Osteocyte (in vitro differentiated cells): ENCODE data around the gene MLLT3. TPM values are rescaled to one million over a fixed set of nuclear protein-coding genes. Genes with fewer than 3 reads are reported as not detected.

ENCODE experiments used
- DNase-seq: peaks from one replicate; pipeline ENCODE4 v3.0.0; 2021; ENCODE audit warnings: mixed read lengths; ENCODE audit not compliant: unreplicated experiment; ENCODE audit errors: extremely low spot score
- H3K27ac Mint-ChIP-seq: one replicate; pipeline ENCODE4 v1.8.0; 2021; ENCODE audit warnings: mild to moderate bottlenecking, mixed read lengths; ENCODE audit not compliant: unreplicated experiment
- H3K27me3 Mint-ChIP-seq: one replicate; pipeline ENCODE4 v1.8.0; 2021; ENCODE audit warnings: mixed read lengths; ENCODE audit not compliant: unreplicated experiment
- H3K36me3 Mint-ChIP-seq: one replicate; pipeline ENCODE4 v1.8.0; 2021; ENCODE audit warnings: mixed read lengths; ENCODE audit not compliant: unreplicated experiment
- H3K4me1 Mint-ChIP-seq: one replicate; pipeline ENCODE4 v1.8.0; 2021; ENCODE audit warnings: mixed read lengths; ENCODE audit not compliant: unreplicated experiment
- H3K4me3 Mint-ChIP-seq: one replicate; pipeline ENCODE4 v1.8.0; 2021; ENCODE audit warnings: mild to moderate bottlenecking, moderate library complexity, mixed read lengths; ENCODE audit not compliant: unreplicated experiment
- H3K9me3 Mint-ChIP-seq: one replicate; pipeline ENCODE4 v1.8.0; 2021; ENCODE audit warnings: mixed read lengths; ENCODE audit not compliant: unreplicated experiment
- CTCF ChIP-seq: fragments of 200-600 bp; sonication (generic); IDR thresholded peaks from 2 replicates; pipeline ENCODE4 v1.5.0; 2021; ENCODE audit warnings: antibody characterized with exemption, mild to moderate bottlenecking, moderate library complexity
- total RNA-seq: library from RNA; stranded (reverse); gene quantifications from 2 replicates; pipeline ENCODE4 v1.2.1, GENCODE V29; 2021

The MLLT3 gene
- total RNA-seq, 1 donor from 2014 or later = 19.5 TPM

GRCh38 chr9:20599195-20599594 is 23.1 kb downstream of the MLLT3 start:
- no peak for TF ChIP-seq CTCF
- H3K27ac Mint-ChIP-seq = no peak overlapping the region
- H3K4me3 Mint-ChIP-seq = no peak overlapping the region
- no peaks in the 10 kb centered on the region for H3K27me3 Mint-ChIP-seq
- H3K9me3 Mint-ChIP-seq = no peaks in the 10 kb centered on the region
- H3K4me1 Mint-ChIP-seq = peaks cover 45% of the 10 kb centered on the region
- H3K36me3 Mint-ChIP-seq = peaks cover 8% of the 10 kb centered on the region
- no peak for DNase-seq

- Mint-ChIP-seq H3K4me1 (peaks cover 44% of the 10 kb centered on the region), H3K27ac (no peak overlapping the region), H3K9me3 (no peaks in the 10 kb centered on the region), H3K27me3 (no peaks in the 10 kb centered on the region), H3K4me3 (no peak overlapping the region), H3K36me3 (peaks cover 8% of the 10 kb centered on the region)
- no peak for DNase-seq
- no peak for TF ChIP-seq CTCF
These were observed 23.9 kb downstream of the MLLT3 start for GRCh38 chr9:20598367-20598766.

GRCh38 chr9:20597862-20598261 is 24.4 kb downstream of the MLLT3 start:
- no peaks in the 10 kb centered on the region for H3K9me3 Mint-ChIP-seq
- peaks cover 46% of the 10 kb centered on the region for H3K4me1 Mint-ChIP-seq
- no peak overlapping the region for H3K4me3 Mint-ChIP-seq
- no peak for DNase-seq
- no peaks in the 10 kb centered on the region for H3K27me3 Mint-ChIP-seq
- peaks cover 8% of the 10 kb centered on the region for H3K36me3 Mint-ChIP-seq
- H3K27ac Mint-ChIP-seq = no peak overlapping the region
- TF ChIP-seq CTCF = no peak

GRCh38 chr9:20594608-20595007 is 27.7 kb downstream of the MLLT3 start:
- Mint-ChIP-seq H3K36me3 (peaks cover 4% of the 10 kb centered on the region), H3K27ac (no peak overlapping the region), H3K4me3 (no peak overlapping the region), H3K9me3 (no peaks in the 10 kb centered on the region), H3K4me1 (peaks cover 32% of the 10 kb centered on the region), H3K27me3 (no peaks in the 10 kb centered on the region)
- DNase-seq = no peak
- no peak for TF ChIP-seq CTCF

GRCh38 chr9:20593537-20593936 is 28.8 kb downstream of the MLLT3 start:
- Mint-ChIP-seq H3K4me1 (peaks cover 28% of the 10 kb centered on the region), H3K4me3 (no peak overlapping the region), H3K9me3 (no peaks in the 10 kb centered on the region), H3K27me3 (no peaks in the 10 kb centered on the region), H3K27ac (peak overlapping the region; percentile 43), H3K36me3 (peaks cover 3% of the 10 kb centered on the region)
- no peak for DNase-seq
- no peak for TF ChIP-seq CTCF
